Memory B cell (primary cell): ENCODE results near the gene NFIA.

Experiments used
- ATAC-seq: fragments of 150-1000 bp; cut with Tn5 transposase; 2 replicates; pipeline ENCODE4 v1.10.0; 2021; ENCODE audit warnings: low read depth, mild to moderate bottlenecking, moderate library complexity
- DNase-seq, 2 donors: peaks; one replicate each; pipeline ENCODE4 v3.0.0; 2022; ENCODE audit warnings: low spot score in 2 of 2
- H3K27ac Mint-ChIP-seq: one replicate; pipeline ENCODE4 v1.8.0; 2022; ENCODE audit warnings: mild to moderate bottlenecking, moderate library complexity, mixed read lengths
- H3K27me3 Mint-ChIP-seq: one replicate; pipeline ENCODE4 v1.8.0; 2022; ENCODE audit warnings: mixed read lengths
- H3K36me3 Mint-ChIP-seq: one replicate; pipeline ENCODE4 v1.8.0; 2022; ENCODE audit warnings: mild to moderate bottlenecking, mixed read lengths
- H3K4me1 Mint-ChIP-seq: one replicate; pipeline ENCODE4 v1.8.0; 2022; ENCODE audit warnings: mixed read lengths
- H3K4me3 Mint-ChIP-seq: one replicate; pipeline ENCODE4 v1.8.0; 2022; ENCODE audit warnings: mild to moderate bottlenecking, moderate library complexity, mixed read lengths
- H3K9me3 Mint-ChIP-seq: one replicate; pipeline ENCODE4 v1.8.0; 2022; ENCODE audit warnings: mixed read lengths

Gene NFIA

DNA sequence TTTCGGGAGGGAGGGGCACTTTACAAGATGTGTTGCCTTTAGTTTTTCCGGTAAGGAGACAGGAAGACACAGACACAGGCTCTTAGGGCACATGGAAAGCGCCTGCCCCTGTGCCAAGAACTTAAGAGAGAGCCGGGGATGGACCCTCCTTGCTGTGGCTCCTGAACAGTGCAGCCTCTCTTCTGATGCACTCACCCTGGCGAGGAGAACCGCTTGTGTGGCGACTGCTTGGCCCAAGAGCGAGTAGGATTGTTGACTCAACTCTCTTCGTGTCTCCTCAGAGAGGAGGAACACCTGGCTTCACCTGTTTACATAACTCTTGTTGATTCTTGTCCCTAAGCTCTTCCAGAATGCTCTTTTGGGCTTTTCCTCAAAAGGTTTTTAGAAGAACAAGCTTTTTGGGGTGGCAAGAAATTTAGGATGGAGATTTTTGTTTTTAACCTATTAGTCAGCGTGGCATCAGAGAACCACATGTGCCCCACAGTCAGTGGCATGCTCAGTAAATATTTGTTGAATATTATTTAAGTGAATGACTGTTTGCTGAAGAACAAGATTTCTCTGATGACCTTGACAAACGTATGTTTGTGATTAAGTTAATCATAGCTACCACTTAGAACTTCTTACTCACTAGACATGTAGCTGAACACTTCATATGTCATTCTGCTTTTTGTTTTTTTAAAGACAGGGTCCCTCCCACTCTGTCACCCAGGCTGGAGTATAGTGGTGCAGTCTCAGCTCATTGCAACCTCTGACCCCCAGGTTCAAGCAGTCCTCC is 60.6 kb downstream of the NFIA start:
- Mint-ChIP-seq H3K36me3 (no peaks in the 10 kb centered on the region), H3K4me3 (no peak overlapping the region), H3K27ac (no peak overlapping the region), H3K4me1 (no peaks in the 10 kb centered on the region), H3K27me3 (peaks cover 6% of the 10 kb centered on the region), H3K9me3 (no peaks in the 10 kb centered on the region)
- DNase-seq (no peak), ATAC-seq (no peak)

DNA sequence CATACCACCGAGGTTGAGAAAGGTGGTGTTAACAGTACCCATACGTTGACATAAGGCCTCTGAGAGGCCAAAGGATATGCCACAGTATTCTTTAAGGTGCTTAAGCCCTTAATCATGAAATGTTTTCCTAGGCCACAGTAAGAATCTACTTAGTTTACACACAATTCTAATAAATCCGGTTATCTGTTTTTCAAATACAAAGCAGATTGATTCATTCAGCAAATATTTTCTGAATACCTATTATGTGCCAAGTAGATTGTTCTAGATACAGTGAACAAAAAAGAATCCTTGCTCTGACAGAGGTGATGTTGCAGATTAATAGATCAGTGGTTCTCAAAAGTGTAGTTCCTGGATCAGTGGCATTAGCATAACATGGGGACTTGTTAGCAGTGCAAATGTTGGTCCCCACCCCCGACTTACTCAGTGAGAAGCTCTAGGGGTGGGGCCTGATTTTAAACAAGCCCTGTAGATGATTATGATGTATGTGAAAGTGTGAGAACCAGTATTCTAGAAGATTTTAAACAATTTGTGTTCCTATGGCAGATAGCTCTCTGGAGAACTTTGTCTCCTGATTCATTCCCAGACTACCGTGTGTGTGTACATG is 61.6 kb downstream of the NFIA start:
- H3K27me3 Mint-ChIP-seq, result peaks cover 6% of the 10 kb centered on the region
- DNase-seq (no peak), ATAC-seq (no peak)
- H3K4me1 Mint-ChIP-seq, result no peaks in the 10 kb centered on the region
- no peak overlapping the region for H3K27ac Mint-ChIP-seq
- H3K4me3 Mint-ChIP-seq, result no peak overlapping the region
- H3K36me3 Mint-ChIP-seq, result no peaks in the 10 kb centered on the region
- H3K9me3 Mint-ChIP-seq, result no peaks in the 10 kb centered on the region

DNA sequence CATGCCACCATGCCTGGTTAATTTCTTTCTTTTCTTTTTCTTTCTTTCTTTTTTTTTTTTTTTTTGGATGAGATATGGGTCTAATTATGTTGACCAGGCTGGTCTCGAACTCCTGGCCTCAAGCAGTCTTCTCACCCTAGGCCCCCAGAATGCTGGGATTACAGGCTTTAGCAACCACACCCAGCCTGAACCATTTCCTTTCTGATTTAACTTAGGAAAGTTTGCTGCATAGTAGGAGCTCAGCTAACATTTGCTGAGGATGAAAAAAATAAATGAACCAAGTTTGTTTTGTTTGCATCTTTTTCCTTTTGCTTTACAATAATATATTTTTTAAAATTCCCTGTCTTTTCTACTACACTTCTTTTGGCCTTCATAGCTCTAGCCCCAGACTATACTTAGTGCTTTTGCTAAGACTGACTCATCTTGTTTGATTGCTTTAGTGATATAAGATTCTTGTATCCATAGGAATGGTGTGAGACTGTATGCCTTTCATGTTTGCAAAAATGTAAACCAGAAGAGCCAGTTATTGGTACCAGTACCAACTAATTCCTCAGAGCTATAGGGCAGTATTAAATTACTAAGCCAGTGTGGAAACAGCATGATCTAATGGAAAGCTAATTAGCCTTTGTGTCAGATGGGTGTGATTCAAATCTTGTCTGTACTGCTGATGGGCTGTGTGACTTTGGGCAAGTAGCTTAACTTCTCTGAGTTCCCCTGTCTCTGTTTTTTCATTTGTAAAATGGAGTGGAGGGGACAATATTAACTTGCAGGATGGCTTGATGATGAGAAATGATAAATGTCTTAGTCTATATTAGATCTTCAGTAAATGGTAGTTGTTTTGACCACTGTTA is 66.9 kb downstream of the NFIA start:
- H3K4me3 Mint-ChIP-seq, result no peak overlapping the region

DNA sequence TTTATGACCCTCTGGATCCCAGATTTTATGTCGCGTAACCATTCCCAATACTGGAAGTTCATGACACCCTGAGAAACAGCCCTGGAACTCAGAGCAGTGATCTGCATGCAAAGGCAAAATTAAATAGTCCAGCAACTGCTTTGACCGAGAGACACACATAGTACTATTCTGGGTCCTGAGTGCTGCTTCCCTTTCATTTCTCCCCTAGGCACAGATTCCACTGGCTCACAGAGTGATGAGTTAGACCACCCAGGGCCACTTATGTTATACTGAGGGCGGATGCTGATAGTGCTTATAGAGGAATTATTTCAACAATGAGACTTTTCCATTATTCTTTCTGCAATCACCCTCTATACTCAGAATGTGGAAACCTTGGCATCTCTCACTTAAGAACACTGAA is 69.2 kb downstream of the NFIA start:
- no peaks in the 10 kb centered on the region for H3K36me3 Mint-ChIP-seq
- no peak overlapping the region for H3K27ac Mint-ChIP-seq
- DNase-seq (no peak), ATAC-seq (no peak)
- H3K4me1 Mint-ChIP-seq, result no peaks in the 10 kb centered on the region
- no peaks in the 10 kb centered on the region for H3K9me3 Mint-ChIP-seq
- H3K27me3 Mint-ChIP-seq, result peaks cover 11% of the 10 kb centered on the region
- no peak overlapping the region for H3K4me3 Mint-ChIP-seq

More for the DNA sequence above, 66.9 kb downstream of the NFIA start:
- DNase-seq (no peak), ATAC-seq (no peak)
- H3K9me3 Mint-ChIP-seq, result no peaks in the 10 kb centered on the region
- peaks cover 9% of the 10 kb centered on the region for H3K27me3 Mint-ChIP-seq
- no peaks in the 10 kb centered on the region for H3K36me3 Mint-ChIP-seq
- H3K4me1 Mint-ChIP-seq, result no peaks in the 10 kb centered on the region
- no peak overlapping the region for H3K27ac Mint-ChIP-seq

DNA sequence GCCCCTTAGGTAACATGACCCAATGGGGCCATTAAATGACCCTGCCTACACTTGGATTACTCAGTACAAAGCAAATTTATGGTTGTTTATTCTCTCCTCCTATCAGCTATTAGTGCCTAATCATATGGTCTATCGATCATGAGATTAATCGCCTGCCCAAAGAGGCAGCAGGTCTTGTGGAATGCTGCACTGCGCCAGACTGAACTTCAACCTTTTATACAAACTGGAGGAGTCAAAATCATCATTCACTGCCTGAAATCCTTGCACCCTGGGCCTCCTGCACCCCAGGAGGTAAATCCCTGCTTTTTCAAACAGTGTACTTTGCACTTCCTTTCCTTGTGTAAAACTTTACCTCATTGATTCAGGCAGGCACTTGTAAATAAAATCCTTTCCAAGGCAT is 69.7 kb downstream of the NFIA start:
- Mint-ChIP-seq H3K27ac (no peak overlapping the region), H3K36me3 (no peaks in the 10 kb centered on the region), H3K4me3 (no peak overlapping the region), H3K4me1 (peaks cover under 1% of the 10 kb centered on the region), H3K9me3 (no peaks in the 10 kb centered on the region), H3K27me3 (peaks cover 11% of the 10 kb centered on the region)
- DNase-seq (no peak), ATAC-seq (no peak)

DNA sequence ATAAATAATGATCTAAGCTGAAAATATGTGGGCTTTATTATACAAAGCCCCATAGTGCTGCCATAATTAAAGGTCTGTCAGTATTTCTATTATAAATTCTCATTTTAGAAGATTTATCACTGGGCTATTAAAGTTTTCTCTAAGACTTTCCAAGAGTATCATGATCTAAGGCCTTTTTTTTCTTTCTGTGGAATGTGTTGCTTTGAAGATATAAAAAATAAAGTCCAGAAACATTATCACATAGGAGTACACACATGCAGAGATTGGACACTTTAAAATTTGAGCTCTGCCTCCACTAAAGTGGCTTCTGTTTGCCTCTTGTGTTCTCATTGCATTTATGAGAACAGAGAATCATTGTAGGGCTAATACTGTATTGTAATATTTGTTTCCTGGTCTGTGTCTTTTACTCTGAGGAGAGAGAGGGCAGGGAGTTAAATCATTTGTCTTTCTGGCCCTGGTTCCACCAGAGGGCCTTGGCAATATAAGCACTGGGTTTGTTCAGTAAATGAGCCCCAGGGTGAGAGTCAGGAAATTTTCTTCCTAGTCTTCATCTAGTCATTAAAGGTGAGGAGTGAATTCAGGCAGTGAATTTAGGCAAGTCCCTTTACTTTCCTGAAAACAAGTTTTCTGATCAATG is 70.2 kb downstream of the NFIA start:
- Mint-ChIP-seq H3K9me3 (no peaks in the 10 kb centered on the region), H3K27me3 (peaks cover 11% of the 10 kb centered on the region), H3K4me3 (no peak overlapping the region), H3K27ac (no peak overlapping the region), H3K36me3 (no peaks in the 10 kb centered on the region), H3K4me1 (peaks cover 2% of the 10 kb centered on the region)
- no peak for ATAC-seq
- DNase-seq, result no peak

DNA sequence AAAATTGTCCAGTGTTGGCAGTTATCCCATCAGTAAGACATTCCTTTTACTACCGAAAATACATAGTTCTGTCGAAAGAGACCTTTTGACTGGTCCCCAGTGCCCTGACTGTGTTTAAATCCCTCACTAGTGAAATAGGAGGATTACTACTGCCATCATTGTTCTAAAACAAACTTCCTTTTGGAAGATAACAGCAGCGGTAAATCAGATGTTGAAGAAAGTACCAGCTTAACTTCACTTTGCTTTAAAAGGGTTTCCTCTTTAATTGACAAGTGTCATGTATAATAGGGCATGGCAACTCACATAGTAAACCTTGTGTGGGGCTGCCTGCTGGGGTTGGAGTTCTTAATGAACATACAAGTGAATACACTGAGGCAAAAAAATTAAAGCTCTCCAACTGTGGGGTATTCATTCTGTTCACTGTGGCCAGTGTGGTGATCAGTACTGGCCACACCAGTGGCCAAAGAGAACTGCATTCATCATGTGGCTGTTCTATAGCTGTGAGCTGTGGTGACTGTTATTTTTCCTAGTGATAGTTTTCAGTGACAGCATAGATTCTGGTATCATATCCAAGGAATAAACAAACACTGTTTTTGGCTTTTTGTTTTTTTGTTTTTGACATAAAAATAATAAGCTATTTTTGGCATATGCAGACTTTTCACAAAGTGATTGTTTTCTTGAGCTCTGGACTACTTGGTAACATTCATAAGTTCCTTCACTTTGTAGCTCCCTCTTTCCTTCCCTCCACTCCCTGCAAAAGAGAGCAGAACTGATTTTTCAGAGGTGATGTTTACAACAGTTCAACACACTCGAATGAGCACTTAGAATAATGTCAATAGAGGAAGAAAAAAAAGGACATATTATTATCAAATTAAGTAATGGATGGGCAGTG is 74.5 kb downstream of the NFIA start:
- Mint-ChIP-seq H3K27ac (no peak overlapping the region), H3K4me3 (no peak overlapping the region), H3K4me1 (peaks cover 2% of the 10 kb centered on the region), H3K36me3 (no peaks in the 10 kb centered on the region), H3K9me3 (no peaks in the 10 kb centered on the region), H3K27me3 (peaks cover 4% of the 10 kb centered on the region)
- DNase-seq (no peak), ATAC-seq (no peak)

DNA sequence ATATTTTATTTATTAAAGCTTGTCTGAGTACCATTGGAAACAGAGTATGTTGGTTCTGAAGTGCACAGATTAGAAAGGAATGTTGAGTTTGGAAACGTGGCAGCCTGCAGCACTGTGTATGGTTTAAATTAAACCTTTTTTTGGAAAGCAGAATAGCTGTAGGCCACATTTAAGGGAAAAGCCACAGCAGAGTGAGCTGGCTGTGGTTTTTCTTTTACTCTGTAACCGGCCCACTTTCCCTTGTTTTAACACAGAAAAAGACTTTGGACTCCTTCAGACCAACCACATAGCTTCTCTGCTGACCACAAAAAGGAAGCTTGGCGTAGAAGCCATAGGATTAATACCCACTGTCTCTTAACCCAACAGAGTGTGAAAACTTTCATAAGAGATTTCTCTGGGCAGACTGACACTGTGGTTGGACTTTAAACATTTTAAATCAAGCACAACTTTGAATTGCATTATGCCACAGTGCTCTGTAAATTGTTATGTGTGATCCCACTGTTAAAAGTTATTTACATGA is 75.2 kb downstream of the NFIA start:
- Mint-ChIP-seq H3K9me3 (no peaks in the 10 kb centered on the region), H3K27ac (no peak overlapping the region), H3K36me3 (no peaks in the 10 kb centered on the region), H3K4me1 (peaks cover 2% of the 10 kb centered on the region), H3K27me3 (peaks cover 2% of the 10 kb centered on the region), H3K4me3 (no peak overlapping the region)
- ATAC-seq, result no peak
- DNase-seq, result no peak

DNA sequence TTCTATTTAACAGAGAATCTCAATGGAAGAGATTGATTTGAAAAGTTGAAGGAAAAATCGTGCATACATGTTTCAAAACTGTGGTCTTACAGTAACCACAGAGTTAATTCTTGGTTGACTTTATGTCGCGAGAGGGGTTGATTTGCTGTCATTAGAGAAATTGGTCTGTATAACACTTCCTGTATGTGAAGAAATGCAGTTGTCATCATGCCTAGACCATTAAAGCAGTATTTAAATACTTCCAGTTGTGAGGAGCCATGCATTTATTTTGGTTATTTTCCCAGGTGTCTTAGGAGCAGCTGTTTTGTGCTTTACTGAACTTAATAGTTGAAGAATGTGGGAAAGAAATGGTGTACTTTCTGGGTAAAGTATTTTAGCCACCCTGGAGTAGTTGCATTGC is 76.2 kb downstream of the NFIA start:
- H3K4me3 Mint-ChIP-seq, result no peak overlapping the region
- no peak overlapping the region for H3K27ac Mint-ChIP-seq
- no peaks in the 10 kb centered on the region for H3K36me3 Mint-ChIP-seq
- H3K4me1 Mint-ChIP-seq, result peaks cover 2% of the 10 kb centered on the region
- H3K27me3 Mint-ChIP-seq, result peaks cover 2% of the 10 kb centered on the region
- H3K9me3 Mint-ChIP-seq, result no peaks in the 10 kb centered on the region
- DNase-seq, result no peak
- ATAC-seq, result no peak

DNA sequence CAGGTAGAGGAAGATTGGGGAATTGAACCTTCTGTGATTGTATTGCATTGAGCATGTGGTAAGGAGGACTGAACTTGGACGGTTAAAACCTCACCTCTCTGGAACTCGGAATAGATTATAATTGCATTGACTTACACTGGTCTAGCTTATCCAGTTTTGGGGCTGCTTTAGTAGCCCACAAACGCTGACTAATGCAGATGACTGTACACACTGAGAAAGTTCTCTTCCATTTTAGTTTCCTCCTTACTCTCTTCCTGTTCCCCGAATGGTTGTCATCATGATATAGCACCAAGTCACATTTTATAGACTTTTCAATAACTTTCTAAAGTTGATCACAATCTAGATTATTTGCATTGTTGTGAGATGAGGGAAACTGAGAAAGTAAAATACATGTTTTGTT is 78.2 kb downstream of the NFIA start:
- H3K9me3 Mint-ChIP-seq, result no peaks in the 10 kb centered on the region
- no peak overlapping the region for H3K27ac Mint-ChIP-seq
- no peak overlapping the region for H3K4me3 Mint-ChIP-seq
- H3K36me3 Mint-ChIP-seq, result no peaks in the 10 kb centered on the region
- H3K4me1 Mint-ChIP-seq, result peaks cover 2% of the 10 kb centered on the region
- no peaks in the 10 kb centered on the region for H3K27me3 Mint-ChIP-seq
- no peak for ATAC-seq
- no peak for DNase-seq

DNA sequence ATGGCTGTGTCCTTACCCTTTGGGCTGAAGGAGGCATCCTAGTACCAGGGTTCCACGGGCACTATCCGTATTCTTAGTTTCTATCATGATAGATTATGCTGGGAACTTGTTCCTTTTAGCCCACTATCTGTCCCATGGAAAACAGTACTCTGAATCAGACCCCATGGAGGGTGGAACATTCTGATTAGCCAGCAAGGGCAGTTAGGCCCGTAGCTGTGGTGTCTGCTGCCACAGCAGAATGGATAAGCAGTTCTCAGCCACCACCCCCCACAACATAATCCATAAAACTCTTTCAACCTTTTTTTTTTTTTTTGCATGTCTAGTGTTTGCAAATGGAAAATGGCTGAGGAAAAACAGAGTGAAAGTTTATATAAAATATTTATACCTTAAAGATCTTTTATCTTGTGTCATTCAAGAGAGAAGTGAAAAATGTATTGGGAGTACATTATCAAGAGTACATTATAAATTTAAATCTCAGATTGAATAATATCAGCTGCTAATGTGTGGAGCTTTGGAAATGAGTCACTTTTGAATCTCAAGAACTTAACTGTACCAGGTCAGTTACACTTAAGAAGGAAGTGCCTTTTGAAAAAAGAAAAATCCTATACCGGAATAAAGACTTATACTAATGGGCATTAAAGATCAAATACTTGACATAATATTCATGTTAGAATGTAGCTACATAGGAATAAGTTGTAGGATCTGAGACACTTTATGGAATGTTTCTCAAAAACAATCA is 80.3 kb downstream of the NFIA start:
- Mint-ChIP-seq H3K4me1 (no peaks in the 10 kb centered on the region), H3K36me3 (no peaks in the 10 kb centered on the region), H3K27ac (no peak overlapping the region), H3K9me3 (no peaks in the 10 kb centered on the region), H3K4me3 (no peak overlapping the region), H3K27me3 (no peaks in the 10 kb centered on the region)
- DNase-seq, result no peak
- ATAC-seq, result no peak

DNA sequence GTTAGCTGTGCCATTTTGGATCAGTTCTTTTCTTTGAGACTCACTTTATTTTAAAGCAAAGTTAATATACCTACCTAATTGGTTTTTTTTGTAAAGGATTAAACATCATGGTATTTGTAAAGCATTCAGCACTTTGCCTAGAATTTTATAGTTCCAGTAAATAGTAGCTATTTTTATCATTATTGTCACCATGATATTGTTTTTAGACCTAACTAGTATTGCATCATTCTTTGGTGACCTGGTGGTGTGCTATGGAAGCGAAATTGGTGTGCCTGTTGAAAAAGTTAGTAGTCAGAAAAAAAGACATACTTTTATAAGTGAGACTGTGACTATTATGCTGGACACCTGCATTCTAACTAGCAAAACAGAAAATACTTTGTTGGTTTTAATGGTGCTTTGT is 81.0 kb downstream of the NFIA start:
- DNase-seq (no peak), ATAC-seq (no peak)
- Mint-ChIP-seq H3K4me3 (no peak overlapping the region), H3K4me1 (no peaks in the 10 kb centered on the region), H3K27me3 (no peaks in the 10 kb centered on the region), H3K27ac (no peak overlapping the region), H3K36me3 (no peaks in the 10 kb centered on the region), H3K9me3 (no peaks in the 10 kb centered on the region)

DNA sequence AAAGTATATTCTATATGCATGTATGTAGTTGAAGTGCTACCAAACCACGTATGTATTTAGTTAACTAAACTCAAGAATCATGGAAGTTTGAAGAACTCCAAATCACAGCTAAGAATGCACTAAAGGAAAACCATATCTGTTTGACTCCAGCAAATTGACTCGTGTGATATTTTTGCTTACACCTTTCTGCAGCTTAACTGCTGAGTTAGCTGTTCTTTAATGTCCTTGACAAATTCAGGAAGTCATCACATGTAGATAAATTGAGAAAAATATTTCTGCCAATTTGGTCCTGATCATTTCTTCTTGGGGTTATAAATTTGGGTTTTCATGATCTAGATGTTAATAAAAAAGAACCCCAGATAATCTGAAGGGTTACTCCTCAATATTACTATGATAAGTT is 83.0 kb downstream of the NFIA start:
- Mint-ChIP-seq H3K27ac (no peak overlapping the region), H3K27me3 (peaks cover 2% of the 10 kb centered on the region), H3K4me3 (no peak overlapping the region), H3K36me3 (no peaks in the 10 kb centered on the region), H3K9me3 (no peaks in the 10 kb centered on the region), H3K4me1 (no peaks in the 10 kb centered on the region)
- ATAC-seq (no peak), DNase-seq (no peak)
